NCI-H1092 treated with DMSO at 0.1 percent for 48 hours (cell line): Measurements from ENCODE around the gene TMEM125.

ENCODE experiments used
- DNase-seq: peaks from one replicate; lab custom pipeline; 2025; lab: John Stamatoyannopoulos, UW

TMEM125 gene

GRCh38 chr1:43269627-43270375 lies at the start of gene TMEM125:
TSS of gene TMEM125 (plus strand) at chr1:43269983. CDS start at chr1:43272723, 2,740 bp downstream.
- DNase-seq, result no peak

- DNase-seq, result no peak
Measured at GRCh38 chr1:43220905-43221778, 48.6 kb upstream of the TMEM125 start.

- no peak for DNase-seq
Measured at GRCh38 chr1:43221797-43222196, 48.0 kb upstream of the TMEM125 start.

GRCh38 chr1:43222879-43223278 lies 46.9 kb upstream of the TMEM125 start:
- no peak for DNase-seq

- DNase-seq, result no peak
Measured at GRCh38 chr1:43225168-43225567, 44.6 kb upstream of the TMEM125 start.

GRCh38 chr1:43227143-43227764 lies 42.5 kb upstream of the TMEM125 start:
- peak; percentile 68 for DNase-seq

GRCh38 chr1:43229826-43230780 lies 39.7 kb upstream of the TMEM125 start:
- no peak for DNase-seq

GRCh38 chr1:43232074-43232473 lies 37.7 kb upstream of the TMEM125 start:
- DNase-seq, result no peak

- DNase-seq, result no peak
Measured at GRCh38 chr1:43232482-43232881, 37.3 kb upstream of the TMEM125 start.

- no peak for DNase-seq
Measured at GRCh38 chr1:43233631-43234030, 36.2 kb upstream of the TMEM125 start.

- DNase-seq, result no peak
Measured at GRCh38 chr1:43234267-43234666, 35.5 kb upstream of the TMEM125 start.

GRCh38 chr1:43235040-43235439 lies 34.7 kb upstream of the TMEM125 start:
- no peak for DNase-seq

- peak; percentile 4 for DNase-seq
Measured at GRCh38 chr1:43235451-43236121, 34.2 kb upstream of the TMEM125 start.

GRCh38 chr1:43237121-43237520 lies 32.7 kb upstream of the TMEM125 start:
- DNase-seq, result no peak

GRCh38 chr1:43238085-43238484 lies 31.7 kb upstream of the TMEM125 start:
- DNase-seq, result peak; percentile 50

GRCh38 chr1:43238991-43239469 lies 30.8 kb upstream of the TMEM125 start:
- DNase-seq, result no peak

- DNase-seq, result no peak
Measured at GRCh38 chr1:43239484-43239883, 30.3 kb upstream of the TMEM125 start.

- no peak for DNase-seq
Measured at GRCh38 chr1:43241413-43241836, 28.4 kb upstream of the TMEM125 start.

GRCh38 chr1:43243299-43243698 lies 26.5 kb upstream of the TMEM125 start:
- DNase-seq, result no peak

- DNase-seq, result no peak
Measured at GRCh38 chr1:43246466-43247213, 23.1 kb upstream of the TMEM125 start.
